Skeletal muscle cell (primary cell): ENCODE measurements around the gene ITM2B.
"Not testable (repeated sequence)": the region's sequence is repeated elsewhere in the genome, so short reads cannot be mapped to it uniquely, and the experiment has no call there.

Experiments used
- DNase-seq: peaks from one replicate; pipeline ENCODE4 v3.0.0-alpha.2; 2010; ENCODE audit warnings: low read depth
- H3K4me3 ChIP-seq: 2 replicates; pipeline ENCODE4 v1.5.1; 2011; ENCODE audit warnings: low read depth, mild to moderate bottlenecking, control low read depth, low read length, moderate library complexity

Gene ITM2B

GRCh38 chr13:48233046-48233888 is at the start of gene ITM2B:
ITM2B (plus strand) TSS chr13:48233206; CDS start chr13:48233361, 155 bp downstream.
- H3K4me3 ChIP-seq: peak within 1 kb of the TSS; percentile 85
- DNase-seq: no peak

GRCh38 chr13:48184260-48184659 is 48.7 kb upstream of the ITM2B start:
- H3K4me3 ChIP-seq: no peak overlapping the region
- DNase-seq: no peak

GRCh38 chr13:48185018-48185417 is 48.0 kb upstream of the ITM2B start:
- DNase-seq: no peak
- no peak overlapping the region for H3K4me3 ChIP-seq

GRCh38 chr13:48186722-48187121 is 46.3 kb upstream of the ITM2B start:
- H3K4me3 ChIP-seq: no peak overlapping the region
- no peak for DNase-seq

GRCh38 chr13:48188131-48188530 is 44.9 kb upstream of the ITM2B start:
- no peak for DNase-seq
- no peak overlapping the region for H3K4me3 ChIP-seq

- no peak overlapping the region for H3K4me3 ChIP-seq
- no peak for DNase-seq
These were observed 44.4 kb upstream of the ITM2B start for GRCh38 chr13:48188601-48189000.

- no peak overlapping the region for H3K4me3 ChIP-seq
- DNase-seq: no peak
These were observed 43.8 kb upstream of the ITM2B start for GRCh38 chr13:48189171-48189570.

- H3K4me3 ChIP-seq: no peak overlapping the region
- DNase-seq: no peak
These were observed 40.5 kb upstream of the ITM2B start for GRCh38 chr13:48192411-48192935.

GRCh38 chr13:48194379-48194754 is 38.6 kb upstream of the ITM2B start:
- no peak for DNase-seq
- H3K4me3 ChIP-seq: no peak overlapping the region

- DNase-seq: no peak
- no peak overlapping the region for H3K4me3 ChIP-seq
These were observed 33.5 kb upstream of the ITM2B start for GRCh38 chr13:48199404-48199946.

- no peak for DNase-seq
- H3K4me3 ChIP-seq: no peak overlapping the region
These were observed 32.0 kb upstream of the ITM2B start for GRCh38 chr13:48201044-48201443.

GRCh38 chr13:48207207-48207606 is 25.8 kb upstream of the ITM2B start:
- DNase-seq, H3K4me3 ChIP-seq: not testable (repeated sequence)

GRCh38 chr13:48210178-48210577 is 22.8 kb upstream of the ITM2B start:
- no peak overlapping the region for H3K4me3 ChIP-seq
- DNase-seq: peak; percentile 75

- no peak overlapping the region for H3K4me3 ChIP-seq
- no peak for DNase-seq
These were observed 18.4 kb upstream of the ITM2B start for GRCh38 chr13:48214519-48215121.

GRCh38 chr13:48215511-48216203 is 17.3 kb upstream of the ITM2B start:
- not testable (repeated sequence) for DNase-seq, H3K4me3 ChIP-seq

- DNase-seq: no peak
- no peak overlapping the region for H3K4me3 ChIP-seq
These were observed 16.7 kb upstream of the ITM2B start for GRCh38 chr13:48216204-48216711.

GRCh38 chr13:48220592-48220980 is 12.4 kb upstream of the ITM2B start:
- H3K4me3 ChIP-seq: no peak overlapping the region
- no peak for DNase-seq

GRCh38 chr13:48220981-48221685 is 11.9 kb upstream of the ITM2B start:
- H3K4me3 ChIP-seq: no peak overlapping the region
- DNase-seq: no peak

GRCh38 chr13:48221686-48222187 is 11.3 kb upstream of the ITM2B start:
- H3K4me3 ChIP-seq: no peak overlapping the region
- DNase-seq: no peak
